GM21717 (cell line): ENCODE results near the gene FOSB.

Experiments
- ATAC-seq: cut with Tn5 transposase; IDR thresholded peaks from one replicate; pipeline ENCODE4 v1.9.1; 2021; ENCODE audit warnings: mild to moderate bottlenecking, moderate library complexity; ENCODE audit not compliant: unreplicated experiment

The FOSB gene

GRCh38 chr19:45478454-45479238 is 10.8 kb downstream of the FOSB start:
- ATAC-seq, result peak; percentile 59

- no peak for ATAC-seq
Observed at GRCh38 chr19:45483033-45483432, 15.2 kb downstream of the FOSB start.

GRCh38 chr19:45484273-45484945 is 16.6 kb downstream of the FOSB start:
- ATAC-seq, result no peak

- ATAC-seq, result peak; percentile 83
Observed at GRCh38 chr19:45485305-45486077, 17.7 kb downstream of the FOSB start.

- no peak for ATAC-seq
Observed at GRCh38 chr19:45488708-45489107, 20.9 kb downstream of the FOSB start.

GRCh38 chr19:45489216-45489855 is 21.5 kb downstream of the FOSB start:
- ATAC-seq, result no peak

GRCh38 chr19:45492137-45492626 is 24.4 kb downstream of the FOSB start:
- ATAC-seq, result no peak

GRCh38 chr19:45492627-45493470 is 25.1 kb downstream of the FOSB start:
- no peak for ATAC-seq

- no peak for ATAC-seq
Observed at GRCh38 chr19:45494261-45494916, 26.6 kb downstream of the FOSB start.

- no peak for ATAC-seq
Observed at GRCh38 chr19:45495178-45495577, 27.4 kb downstream of the FOSB start.

- ATAC-seq, result no peak
Observed at GRCh38 chr19:45496349-45496953, 28.7 kb downstream of the FOSB start.

GRCh38 chr19:45497791-45498190 is 30.0 kb downstream of the FOSB start:
- no peak for ATAC-seq

GRCh38 chr19:45498411-45499195 is 30.8 kb downstream of the FOSB start, which contains the start of gene PPM1N:
Gene PPM1N, plus strand, starts transcription at chr19:45498443. Its CDS starts 30 bp downstream, at chr19:45498473.
- no peak for ATAC-seq

- ATAC-seq, result no peak
Observed at GRCh38 chr19:45499196-45500180, 31.7 kb downstream of the FOSB start.

- ATAC-seq, result no peak
Observed at GRCh38 chr19:45500918-45501729, 33.3 kb downstream of the FOSB start.

- no peak for ATAC-seq
Observed at GRCh38 chr19:45501730-45502014, 33.9 kb downstream of the FOSB start.
